A673 (cell line): ENCODE results near the gene PHKB. TPM values are rescaled to one million over a fixed set of nuclear protein-coding genes. Genes with fewer than 3 reads are reported as not detected.

ENCODE experiments used
- BruUV-seq: library from RNA; stranded (reverse); fragments of 400-500 nt; replicated peaks from 2 replicates; lab custom pipeline; 2021; lab: Mats Ljungman, UMichigan
- CTCF ChIA-PET: fragments of 300-600 bp; sonication (Branson Sonifier 250); formaldehyde crosslinking; loops from one replicate; lab custom pipeline; 2022; ENCODE audit warnings: antibody characterized with exemption; lab: Charles Lee
- POLR2A ChIA-PET: fragments of 300-600 bp; sonication (Branson Sonifier 250); formaldehyde crosslinking; loops from one replicate; lab custom pipeline; 2022; ENCODE audit warnings: antibody characterized with exemption; ENCODE audit not compliant: low non-redundant PET; lab: Charles Lee
- DNase-seq: peaks from one replicate; pipeline ENCODE4 v3.0.0-alpha.2; 2015; ENCODE audit warnings: low spot score
- H3K27ac ChIP-seq: fragments of 200-600 bp; sonication (generic); 2 replicates; pipeline ENCODE4 v1.5.1; 2016; ENCODE audit warnings: mixed run types, low read depth, mild to moderate bottlenecking, mixed read lengths, antibody characterized with exemption, low read length; ENCODE audit not compliant: poor library complexity, severe bottlenecking
- H3K27me3 ChIP-seq: fragments of 200-600 bp; sonication (generic); replicated peaks from 2 replicates; pipeline ENCODE4 v1.6.1; 2017; ENCODE audit warnings: mixed run types, low read depth, mild to moderate bottlenecking, mixed read lengths, antibody characterized with exemption, low read length; ENCODE audit not compliant: insufficient read depth, poor library complexity
- H3K36me3 ChIP-seq: fragments of 200-600 bp; sonication (generic); 2 replicates; pipeline ENCODE4 v1.6.1; 2016; ENCODE audit warnings: mixed run types, mild to moderate bottlenecking, mixed read lengths, antibody characterized with exemption, low read length; ENCODE audit not compliant: insufficient read depth, poor library complexity, severe bottlenecking
- H3K4me1 ChIP-seq: fragments of 200-600 bp; sonication (generic); 2 replicates; pipeline ENCODE4 v1.6.1; 2017; ENCODE audit warnings: mixed run types, mild to moderate bottlenecking, mixed read lengths, antibody characterized with exemption, low read length; ENCODE audit not compliant: insufficient read depth, poor library complexity, severe bottlenecking
- H3K4me3 ChIP-seq: fragments of 200-600 bp; sonication (generic); 2 replicates; pipeline ENCODE4 v1.5.1; 2016; ENCODE audit warnings: low read depth, mixed run types, mild to moderate bottlenecking, mixed read lengths, low read length; ENCODE audit not compliant: poor library complexity, severe bottlenecking
- H3K9me3 ChIP-seq: fragments of 200-600 bp; sonication (generic); 2 replicates; pipeline ENCODE4 v1.6.1; 2016; ENCODE audit warnings: mixed run types, low read depth, mild to moderate bottlenecking, mixed read lengths, antibody characterized with exemption, low read length; ENCODE audit not compliant: poor library complexity, severe bottlenecking
- CTCF ChIP-seq: fragments of 300-800, 200-600 bp; sonication (generic); conservative IDR thresholded peaks from 2 replicates; pipeline ENCODE4 v1.5.1; 2017; ENCODE audit warnings: low read depth, mild to moderate bottlenecking, antibody characterized with exemption, low read length, moderate library complexity, mixed read lengths
- EZH2 ChIP-seq: fragments of 200-600 bp; sonication (generic); IDR thresholded peaks from 2 replicates; pipeline ENCODE4 v1.6.1; 2017; ENCODE audit warnings: borderline replicate concordance, low read depth, mild to moderate bottlenecking, mixed read lengths, antibody characterized with exemption, low read length; ENCODE audit not compliant: poor library complexity, severe bottlenecking
- intact Hi-C: fragments of 100-400 bp; cut with micrococcal nuclease; formaldehyde crosslinking; loops from one replicate; pipeline ENCODE4 v1.10.0; 2022; ENCODE audit not compliant: unreplicated experiment
- total RNA-seq: library from RNA; stranded (reverse); gene quantifications from 2 replicates; pipeline ENCODE4 v1.2.3, GENCODE V29; 2021

Gene PHKB
- total RNA-seq, 1 experiment from 2014 or later: 50.6 TPM

- H3K9me3 ChIP-seq: no peaks in the 10 kb centered on the region
- TF ChIP-seq EZH2 (no peak), CTCF (no peak)
- ChIA-PET CTCF (no interaction called here), POLR2A (interaction anchor here (0.6 kb wide), 1 partner anchor 30 kb away, joined by 3 read pairs; no protein-coding TSS in a partner anchor)
- no peaks in the 10 kb centered on the region for H3K4me1 ChIP-seq
- no TSS peak for BruUV-seq
- H3K36me3 ChIP-seq: no peaks in the 10 kb centered on the region
- intact Hi-C loops: no loop called here
- H3K27ac ChIP-seq: no peak overlapping the region
- DNase-seq: no peak
- H3K4me3 ChIP-seq: no peak overlapping the region
- H3K27me3 ChIP-seq: no peaks in the 10 kb centered on the region
Observed at GRCh38 chr16:47611848-47612493, 150.8 kb downstream of the PHKB start.

- BruUV-seq: no TSS peak
- Histone ChIP-seq H3K36me3 (no peaks in the 10 kb centered on the region), H3K27me3 (no peaks in the 10 kb centered on the region), H3K27ac (no peak overlapping the region), H3K4me1 (no peaks in the 10 kb centered on the region), H3K4me3 (no peak overlapping the region), H3K9me3 (no peaks in the 10 kb centered on the region)
- intact Hi-C loops: no loop called here
- ChIA-PET POLR2A (no interaction called here), CTCF (no interaction called here)
- DNase-seq: no peak
- TF ChIP-seq EZH2 (no peak), CTCF (no peak)
Observed at GRCh38 chr16:47612711-47613110, 151.6 kb downstream of the PHKB start.

GRCh38 chr16:47613251-47613650 is 152.1 kb downstream of the PHKB start:
- TF ChIP-seq EZH2 (no peak), CTCF (no peak)
- H3K9me3 ChIP-seq: no peaks in the 10 kb centered on the region
- intact Hi-C loops: no loop called here
- H3K4me3 ChIP-seq: no peak overlapping the region
- no peak overlapping the region for H3K27ac ChIP-seq
- BruUV-seq: no TSS peak
- no peaks in the 10 kb centered on the region for H3K36me3 ChIP-seq
- no peaks in the 10 kb centered on the region for H3K27me3 ChIP-seq
- H3K4me1 ChIP-seq: no peaks in the 10 kb centered on the region
- POLR2A ChIA-PET: no interaction called here
- no peak for DNase-seq
- CTCF ChIA-PET: no interaction called here
